ENCODE results near the gene CCSER2.

GRCh38 chr10:84290235-84290634 is 38.2 kb upstream of the CCSER2 start:
- TF ChIP-seq POLR2A (IDR thresholded peaks at IDR 0.05) = no peak
- TF ChIP-seq CTCF (IDR thresholded peaks at IDR 0.05) = no peak
- no peak for TF ChIP-seq POLR2AphosphoS5 (IDR thresholded peaks at IDR 0.05)
- no peak for TF ChIP-seq EP300 (IDR thresholded peaks at IDR 0.05)
